ACHN (cell line): ENCODE measurements around the gene FAM168B.
A peak's percentile ranks its signal among the peaks of the same experiment; 100 is the strongest.
"Not testable (repeated sequence)": the region's sequence is repeated elsewhere in the genome, so short reads cannot be mapped to it uniquely, and the experiment has no call there.

ENCODE experiments used
- DNase-seq: peaks from one replicate; pipeline ENCODE4 v3.0.0-alpha.2; 2015
- in situ Hi-C: cut with HindIII; loops from 2 replicates; pipeline ENCODE4 v1.10.0; 2017; ENCODE audit warnings: low sequenced_read_pairs, low pct_ligation_motif_present, low pct_unique_long_range_greater_than_20kb

The FAM168B gene

DNA sequence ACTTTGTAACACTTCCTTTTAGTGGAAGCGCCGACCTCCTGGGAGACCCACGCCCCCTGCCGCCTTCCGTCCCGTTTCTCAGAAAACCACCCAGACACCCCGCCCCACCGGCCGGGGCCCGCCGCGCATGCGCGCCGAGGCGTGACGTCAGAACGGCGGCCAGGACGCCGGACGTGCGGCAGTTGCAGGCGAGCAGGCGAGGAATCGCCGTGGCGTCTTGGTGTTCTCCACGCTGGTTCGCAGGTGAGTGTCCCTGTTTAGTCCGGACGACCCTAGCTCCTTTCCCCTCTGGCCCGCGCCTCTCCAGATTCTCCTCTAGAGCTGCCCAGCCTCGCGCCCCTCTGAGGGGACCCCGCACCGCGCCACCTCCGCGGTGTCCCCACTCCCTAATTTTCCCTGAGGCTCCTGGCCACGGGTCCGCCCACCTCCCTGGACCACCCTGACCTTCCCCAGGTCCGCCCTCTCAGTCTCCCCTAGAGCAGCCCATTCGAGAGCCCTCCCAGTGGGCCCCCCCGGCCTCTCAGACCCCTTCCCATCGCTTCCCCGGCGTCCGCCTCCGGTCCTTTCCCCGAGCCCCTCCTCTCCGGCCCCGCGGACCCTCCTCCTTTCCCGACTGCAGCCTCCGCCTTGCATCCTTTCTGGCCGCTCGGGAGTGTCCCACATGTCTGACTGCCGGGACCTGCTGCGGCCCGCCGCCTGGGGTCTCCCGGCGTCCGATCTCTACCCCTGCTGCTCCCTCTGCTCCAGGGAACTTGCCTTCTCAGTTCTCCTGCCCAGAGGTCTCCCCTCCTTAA is 12.1 kb upstream of the FAM168B start, which contains the start of gene PLEKHB2:
PLEKHB2 (plus strand) TSS at position 181 of the 794 bp plus-strand sequence. CDS start 15,606 bp downstream, outside the sequence.
- DNase-seq = peak; percentile 92

DNA sequence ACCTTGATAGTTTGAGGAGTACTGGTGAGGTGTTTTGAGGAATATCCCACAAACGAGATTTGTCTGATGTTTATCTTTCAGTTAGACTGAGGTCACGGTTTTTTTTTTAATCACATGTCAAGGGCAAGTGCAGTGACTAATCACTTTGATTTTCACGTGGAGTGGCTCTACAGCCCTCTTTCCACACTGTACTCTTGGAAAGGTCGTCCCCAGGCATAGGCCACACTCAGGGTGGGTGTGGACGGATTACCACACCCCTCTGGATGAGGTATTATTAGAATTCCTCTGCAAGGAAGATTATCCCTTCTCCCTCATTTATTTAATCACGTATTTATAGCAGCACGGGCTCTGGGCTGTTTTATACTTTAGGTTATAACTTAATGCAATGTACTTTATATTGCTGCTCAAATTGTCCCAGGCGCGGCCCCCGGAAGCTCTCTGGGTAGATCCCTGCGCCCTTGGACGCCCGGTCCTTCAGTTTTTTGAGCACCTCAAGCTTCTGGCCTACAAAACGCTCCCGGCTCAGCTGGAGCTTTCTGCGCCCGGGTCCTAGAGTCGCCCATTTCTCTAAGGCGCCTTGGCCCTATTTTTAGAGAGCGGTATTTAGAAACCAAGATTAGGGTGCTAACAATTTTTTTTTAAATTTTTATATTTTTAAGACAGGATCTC is 11.4 kb upstream of the FAM168B start:
- peak; percentile 84 for DNase-seq
- in situ Hi-C loops = no loop called here

More for the DNA sequence above, 12.1 kb upstream of the FAM168B start, which contains the start of gene PLEKHB2:
- in situ Hi-C loops = no loop called here

DNA sequence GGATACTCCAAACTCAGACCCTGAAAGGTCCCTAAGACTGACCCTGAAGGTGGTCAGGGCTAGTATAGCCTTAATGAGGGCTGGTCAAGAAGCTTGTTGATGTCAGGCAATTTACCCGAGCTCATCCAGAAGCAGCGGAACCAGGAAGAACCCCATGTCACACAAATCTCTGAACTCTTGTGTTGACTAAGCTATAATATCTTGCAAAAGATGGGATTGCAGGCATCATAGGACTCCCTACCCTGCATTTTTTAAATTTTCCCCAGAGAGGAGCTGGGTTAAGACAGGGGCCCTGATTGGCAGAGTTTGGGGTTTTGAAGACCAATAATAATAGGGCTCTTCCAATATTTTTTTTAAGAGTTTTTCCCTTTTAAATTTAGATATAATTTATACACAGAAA is 9.9 kb upstream of the FAM168B start:
- in situ Hi-C loops = no loop called here
- no peak for DNase-seq

DNA sequence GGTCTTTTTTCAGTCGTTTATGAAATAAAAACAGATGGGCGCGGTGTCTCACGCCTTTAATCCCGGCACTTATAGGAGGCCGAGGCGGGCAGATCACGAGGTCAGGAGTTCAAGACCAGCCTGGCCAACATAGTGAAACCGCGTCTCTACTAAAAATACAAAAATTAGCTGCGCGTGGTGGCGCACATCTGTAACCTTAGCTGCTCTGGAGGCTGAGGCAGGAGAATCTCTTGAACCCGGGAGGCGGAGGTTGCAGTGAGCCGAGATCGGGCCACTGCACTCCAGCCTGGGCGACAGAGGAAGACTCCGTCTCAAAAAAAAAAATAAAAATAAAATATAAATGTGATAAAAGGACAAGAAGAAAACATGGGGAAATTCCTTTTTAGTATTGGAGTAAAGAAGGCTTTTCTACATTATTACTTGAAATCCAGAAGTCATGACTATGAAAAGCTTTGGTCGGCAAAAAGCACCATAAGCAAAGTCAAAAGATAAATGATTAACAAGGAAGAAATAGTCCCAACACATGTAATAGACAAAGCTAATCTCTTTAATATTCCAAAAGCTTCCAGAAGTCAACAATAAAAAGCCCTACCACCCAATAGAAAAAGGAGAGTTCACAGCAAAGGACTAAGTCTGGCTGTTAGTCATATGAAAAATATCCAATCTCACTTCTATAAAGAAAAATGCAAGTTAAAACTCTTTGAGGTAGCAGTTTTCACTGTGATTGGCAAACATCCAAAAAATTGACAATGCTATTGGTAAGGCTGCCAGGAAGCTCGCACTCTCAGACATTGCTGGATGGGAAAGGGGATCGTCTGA is 1.4 kb upstream of the FAM168B start:
- no peak for DNase-seq
- in situ Hi-C loops = no loop called here

DNA sequence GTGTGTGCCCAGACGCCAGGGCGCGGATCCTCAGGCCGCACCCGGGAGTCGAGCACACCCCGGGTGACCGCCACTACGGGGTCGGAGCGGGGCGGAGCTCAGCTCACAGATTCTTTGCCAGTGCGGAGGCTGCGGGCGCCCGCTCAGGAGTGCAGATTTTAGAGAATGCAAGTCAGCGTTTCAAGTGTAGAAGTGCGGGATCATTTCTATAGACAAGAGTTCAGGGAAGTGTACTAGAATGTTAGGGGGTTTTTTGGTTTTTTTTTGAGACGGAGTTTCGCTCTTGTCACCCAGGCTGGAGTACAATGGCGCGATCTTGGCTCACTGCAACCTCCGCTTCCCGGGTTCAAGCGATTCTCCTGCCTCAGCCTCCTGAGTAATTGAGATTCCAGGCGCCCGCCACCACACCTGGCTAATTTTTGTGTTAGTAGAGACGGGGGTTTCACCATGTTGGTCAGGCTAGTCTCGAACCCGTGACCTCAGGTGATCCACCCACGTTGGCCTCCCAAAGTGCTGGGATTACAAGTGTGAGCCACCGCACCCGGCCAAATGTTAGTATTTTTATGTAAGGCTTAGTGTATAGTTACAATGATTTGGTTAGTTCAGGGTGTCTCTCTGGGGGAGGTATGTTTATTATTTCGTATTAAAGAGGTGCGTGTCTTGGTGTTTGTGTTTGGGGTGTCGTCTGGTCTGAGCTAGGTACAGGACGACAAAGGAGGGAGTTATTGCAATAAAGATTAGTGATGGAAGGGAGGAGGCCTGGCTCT is 619 bp upstream of the FAM168B start:
- DNase-seq = peak; percentile 76

DNA sequence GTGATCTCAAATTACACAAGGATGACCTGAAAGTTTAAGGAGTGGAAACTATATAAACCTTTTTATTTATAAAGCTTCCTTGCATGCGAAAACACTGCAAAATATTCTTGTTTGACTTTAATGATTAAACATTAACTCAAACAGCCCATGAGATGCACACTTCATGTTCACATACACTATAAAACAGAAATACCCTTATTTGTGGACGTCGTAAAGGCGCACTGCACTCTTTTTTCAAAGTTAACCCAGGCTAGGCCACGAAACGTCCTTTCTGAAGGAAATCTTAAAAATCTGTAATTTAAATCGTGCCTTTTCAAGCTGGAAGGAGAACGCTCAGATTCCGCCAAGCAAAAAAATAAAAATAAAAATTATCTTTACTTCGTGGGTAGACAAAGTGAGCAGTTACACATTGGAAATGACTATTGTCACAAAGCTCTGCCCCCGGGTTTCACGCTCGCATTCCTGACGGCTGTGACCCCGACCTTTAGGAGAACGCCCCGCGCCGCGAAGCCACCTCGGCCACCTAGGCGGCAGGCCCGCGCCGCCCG is 728 bp downstream of the FAM168B start:
- in situ Hi-C loops = no loop called here
- DNase-seq = peak; percentile 38

More for the DNA sequence above, 619 bp upstream of the FAM168B start:
- in situ Hi-C loops = no loop called here

DNA sequence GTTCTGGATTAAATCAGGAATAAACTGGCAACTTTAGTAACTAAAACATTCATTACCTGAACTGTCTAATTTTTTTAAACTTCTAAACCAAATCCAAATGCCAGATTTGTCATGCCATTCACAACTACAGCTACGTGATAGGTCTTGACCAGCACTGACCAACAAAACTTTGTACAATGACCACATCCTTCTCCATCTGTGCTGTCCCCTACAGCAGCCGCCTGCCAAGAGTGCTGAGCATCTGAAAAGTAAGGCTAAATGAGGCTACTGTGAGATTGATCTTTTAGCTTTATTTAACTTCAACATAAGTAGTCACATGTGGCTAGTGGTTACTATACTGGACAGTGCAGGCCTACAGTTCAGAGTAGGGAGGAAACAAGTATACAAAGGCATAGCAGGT is 7.6 kb downstream of the FAM168B start:
- no peak for DNase-seq
- in situ Hi-C loops = no loop called here

DNA sequence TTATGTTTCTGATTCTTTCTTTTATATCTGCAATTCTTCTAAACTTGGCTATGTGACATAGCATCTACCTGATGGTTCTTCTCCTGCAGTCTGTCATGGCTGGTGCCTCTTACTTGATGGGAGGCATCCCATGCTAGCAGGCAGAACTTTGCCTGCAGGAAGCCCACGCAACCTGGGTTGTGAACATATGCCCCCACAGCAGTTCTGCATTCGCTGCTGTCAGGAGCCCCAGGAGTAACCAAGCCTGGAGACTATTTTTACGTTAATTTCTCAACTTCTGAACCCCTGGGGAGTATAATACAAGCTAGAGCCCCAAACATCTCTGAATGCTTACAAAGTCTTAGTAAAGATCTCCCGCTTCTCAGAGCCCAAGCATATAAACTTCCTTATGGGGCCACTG is 12.1 kb downstream of the FAM168B start:
- DNase-seq = no peak
- in situ Hi-C loops = no loop called here

DNA sequence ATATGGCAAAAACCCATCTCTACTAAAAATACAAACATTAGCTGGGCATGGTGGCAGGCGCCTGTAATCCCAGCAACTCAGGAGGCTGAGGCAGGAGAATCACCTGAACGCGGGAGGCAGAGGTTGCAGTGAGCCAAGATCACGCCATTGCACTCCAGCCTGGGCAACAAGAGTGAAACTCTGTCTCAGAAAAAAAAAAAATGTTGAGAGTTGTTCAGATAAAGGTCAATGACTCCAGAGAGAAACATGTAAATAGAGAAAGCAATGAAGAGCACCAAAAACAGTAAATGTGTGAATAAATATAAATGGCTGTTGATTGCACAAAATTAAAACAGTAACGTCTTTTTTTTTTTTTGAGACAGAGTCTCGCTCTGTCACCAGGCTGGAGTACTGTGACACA is 13.3 kb downstream of the FAM168B start:
- DNase-seq, in situ Hi-C loops: not testable (repeated sequence)

DNA sequence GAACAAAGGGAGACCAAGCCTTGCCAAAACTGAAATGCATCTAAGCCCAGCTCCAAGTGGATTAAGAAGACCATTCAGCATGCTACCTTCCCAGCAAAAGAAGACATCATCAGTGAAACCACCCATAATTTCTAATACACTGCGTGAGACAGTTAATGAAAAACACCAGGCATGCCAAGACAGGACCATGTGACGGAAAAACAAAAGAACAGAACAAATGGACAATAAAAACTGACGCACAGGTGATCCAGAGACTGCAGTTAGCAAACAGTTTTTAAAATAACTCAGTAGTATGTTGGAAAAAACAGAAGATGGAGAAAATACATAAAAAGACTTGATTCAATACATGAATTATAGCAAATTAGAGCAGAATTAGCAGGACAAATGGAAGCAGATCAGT is 15.3 kb downstream of the FAM168B start:
- no peak for DNase-seq
- in situ Hi-C loops = no loop called here

DNA sequence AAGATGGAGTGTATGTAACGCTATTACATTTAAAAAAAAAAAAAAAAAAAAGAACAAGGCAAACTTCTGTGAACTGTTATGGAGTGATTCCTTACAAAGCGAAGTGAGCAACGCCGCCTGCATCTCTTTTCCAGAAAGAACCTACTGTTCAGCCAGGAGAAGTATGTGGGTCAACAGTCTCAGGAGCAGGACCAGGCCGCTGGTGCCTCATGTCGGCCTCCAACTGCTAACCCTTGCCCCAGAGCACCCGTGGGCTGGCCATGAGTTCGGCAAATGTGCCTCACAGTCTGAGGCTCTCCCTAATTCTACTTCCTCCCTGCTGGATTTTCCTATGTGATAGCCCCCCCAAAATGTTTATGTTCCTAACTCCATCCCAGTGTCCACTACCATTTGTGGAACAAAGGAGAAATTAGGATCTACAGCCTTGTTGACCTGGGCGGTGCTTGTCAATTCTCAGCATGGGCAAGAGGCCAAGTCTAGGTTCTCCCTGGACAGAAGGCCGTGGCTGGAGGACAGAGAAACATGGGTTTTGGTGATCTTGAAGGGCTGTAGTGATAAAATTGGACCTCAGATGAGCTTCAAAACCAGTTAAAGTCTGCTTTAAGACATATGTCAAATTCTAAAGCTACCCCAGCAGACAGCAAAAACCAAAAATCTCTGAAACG is 15.9 kb downstream of the FAM168B start:
- no peak for DNase-seq
- in situ Hi-C loops = no loop called here

DNA sequence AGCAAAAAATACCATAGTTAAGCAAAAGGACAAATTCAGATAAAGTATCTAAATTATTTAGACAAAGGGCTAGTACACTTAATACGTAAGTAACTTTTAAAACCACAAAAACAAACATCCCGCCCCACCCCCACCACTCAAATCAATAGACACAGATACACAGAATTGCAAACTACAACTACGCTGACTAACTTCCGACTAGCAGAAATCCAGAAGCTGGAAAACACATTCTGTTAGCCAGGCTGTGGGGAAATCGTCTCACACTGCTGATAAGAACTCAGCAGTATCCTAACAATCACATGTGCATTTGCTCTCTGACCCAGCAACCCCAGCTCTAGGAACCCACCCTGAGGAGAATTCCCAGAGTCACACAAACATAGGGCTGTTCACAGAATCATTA is 16.6 kb downstream of the FAM168B start:
- in situ Hi-C loops = no loop called here
- DNase-seq = no peak

DNA sequence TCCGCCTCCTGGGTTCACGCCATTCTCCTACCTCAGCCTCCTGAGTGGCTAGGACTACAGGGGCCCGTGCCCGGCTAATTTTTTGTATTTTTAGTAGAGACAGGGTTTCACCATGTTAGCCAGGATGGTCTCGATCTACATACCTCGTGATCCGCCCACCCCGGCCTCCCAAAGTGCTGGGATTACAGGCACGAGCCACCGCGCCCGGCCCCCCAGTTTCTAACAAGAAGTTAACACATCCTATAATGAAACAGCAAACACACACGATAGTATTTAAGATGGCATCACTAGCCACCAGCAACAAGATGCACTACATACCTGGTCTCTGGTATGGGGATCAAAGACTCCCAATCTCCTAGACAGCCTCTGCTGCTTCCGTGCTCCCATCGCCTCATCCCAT is 17.7 kb downstream of the FAM168B start:
- DNase-seq, in situ Hi-C loops: not testable (repeated sequence)

DNA sequence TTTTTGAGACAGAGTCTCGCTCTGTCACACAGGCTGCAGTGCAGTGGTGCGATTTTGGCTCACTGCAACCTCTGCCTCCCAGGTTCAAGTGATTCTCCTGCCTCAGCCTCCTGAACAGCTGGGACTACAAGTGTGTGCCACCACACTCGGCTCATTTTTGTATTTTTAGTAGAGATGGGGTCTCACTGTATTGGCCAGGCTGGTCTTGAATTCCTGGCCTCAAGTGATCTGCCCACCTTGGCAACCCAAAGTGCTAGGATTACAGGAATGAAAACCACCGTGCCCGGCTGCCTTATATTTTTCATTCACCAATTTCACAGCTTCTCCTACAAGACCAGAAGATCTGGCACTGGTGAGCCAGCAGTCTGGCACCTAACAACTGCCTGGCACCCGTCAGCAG is 25.1 kb downstream of the FAM168B start:
- in situ Hi-C loops, DNase-seq: not testable (repeated sequence)

DNA sequence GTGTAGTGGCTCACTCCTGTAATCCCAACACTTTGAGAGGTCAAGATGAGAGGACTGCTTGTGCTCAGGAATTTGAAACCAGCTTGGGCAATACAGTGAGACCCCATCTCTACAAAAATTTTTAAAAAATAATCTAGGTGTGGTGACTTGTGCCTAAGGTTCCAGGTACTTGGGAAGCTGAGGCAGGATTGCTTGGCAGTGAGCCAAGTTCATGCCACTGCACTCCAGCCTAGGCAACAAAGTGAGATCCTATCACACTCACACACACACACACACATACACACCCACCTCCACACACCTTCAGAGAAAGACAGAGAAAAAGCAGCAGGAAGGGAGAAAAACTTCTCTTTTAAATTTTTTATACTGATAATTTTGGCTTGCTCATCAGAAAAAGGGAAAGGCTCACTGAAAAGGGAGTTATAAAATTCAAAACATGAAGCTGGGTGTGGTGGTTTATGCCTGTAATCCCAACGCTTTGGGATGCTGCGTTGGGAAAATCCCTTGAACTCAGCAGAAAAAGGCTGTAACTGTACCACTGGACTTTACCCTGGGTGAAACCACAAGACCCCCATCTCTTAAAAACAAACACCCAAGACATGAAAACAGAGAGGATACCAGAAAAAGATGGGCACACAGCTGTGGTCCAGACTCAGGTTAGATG is 25.7 kb downstream of the FAM168B start:
- in situ Hi-C loops = no loop called here
- no peak for DNase-seq

DNA sequence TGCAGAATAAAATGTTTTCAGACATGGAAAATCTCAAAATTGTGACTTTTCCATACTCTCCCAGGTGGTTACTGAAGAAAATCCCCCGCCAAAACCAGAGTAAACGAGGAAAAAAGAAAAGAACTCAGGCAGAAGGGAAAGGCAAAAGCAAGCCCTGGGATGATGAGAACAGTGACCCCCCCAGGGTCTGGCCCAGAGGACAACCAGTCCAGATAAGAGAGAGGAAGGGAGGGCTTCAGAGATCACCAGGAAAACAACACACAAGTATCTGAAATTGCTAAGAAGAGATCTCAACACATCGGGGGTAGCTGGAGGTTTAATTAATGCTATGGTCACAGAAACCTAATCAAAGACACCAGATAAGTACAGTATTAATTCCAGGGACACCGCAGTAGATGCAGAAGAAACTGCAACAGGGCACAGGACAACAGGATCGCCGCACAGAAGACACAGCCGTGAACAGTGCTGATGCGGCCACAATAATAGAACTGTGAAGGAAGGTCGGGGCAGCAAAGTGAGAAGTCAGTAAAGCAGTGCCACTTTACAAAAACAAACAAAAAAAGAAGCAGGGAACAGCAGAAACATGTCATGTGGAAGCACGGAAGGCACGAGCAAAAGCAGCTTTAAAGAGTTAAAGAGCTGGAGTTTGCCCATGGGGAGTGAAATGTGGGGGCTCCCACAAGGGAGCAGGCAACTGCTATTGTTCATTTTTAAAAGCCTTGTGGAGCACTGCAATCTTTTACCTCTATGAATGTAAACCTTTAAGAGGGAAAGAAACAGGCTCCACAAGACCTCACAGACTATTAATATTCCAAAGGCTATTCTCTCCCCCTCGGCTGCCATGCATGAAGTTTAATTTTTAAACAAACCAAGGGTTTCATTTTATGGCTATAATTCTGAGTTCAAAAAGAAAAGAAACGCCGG is 28.4 kb downstream of the FAM168B start:
- in situ Hi-C loops = no loop called here
- DNase-seq = no peak
